VCaP (cell line): Measurements from ENCODE around the gene KCNG3.

ENCODE experiments used
- H3K27ac ChIP-seq: fragments of 450-650 bp; 2 replicates; pipeline ENCODE4 v1.5.1; 2017
- CTCF ChIP-seq: fragments of 450-650 bp; conservative IDR thresholded peaks from 2 replicates; pipeline ENCODE4 v1.5.1; 2017; ENCODE audit warnings: mild to moderate bottlenecking, moderate library complexity

Gene KCNG3, protein sequence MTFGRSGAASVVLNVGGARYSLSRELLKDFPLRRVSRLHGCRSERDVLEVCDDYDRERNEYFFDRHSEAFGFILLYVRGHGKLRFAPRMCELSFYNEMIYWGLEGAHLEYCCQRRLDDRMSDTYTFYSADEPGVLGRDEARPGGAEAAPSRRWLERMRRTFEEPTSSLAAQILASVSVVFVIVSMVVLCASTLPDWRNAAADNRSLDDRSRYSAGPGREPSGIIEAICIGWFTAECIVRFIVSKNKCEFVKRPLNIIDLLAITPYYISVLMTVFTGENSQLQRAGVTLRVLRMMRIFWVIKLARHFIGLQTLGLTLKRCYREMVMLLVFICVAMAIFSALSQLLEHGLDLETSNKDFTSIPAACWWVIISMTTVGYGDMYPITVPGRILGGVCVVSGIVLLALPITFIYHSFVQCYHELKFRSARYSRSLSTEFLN

GRCh38 chr2:42493468-42494354 is at the start of gene KCNG3:
TSS of gene KCNG3 (minus strand) at chr2:42493982. CDS start at chr2:42493501, 481 bp downstream.
- TF ChIP-seq CTCF = no peak
- peak within 1 kb of the TSS; percentile 88 for H3K27ac ChIP-seq

- no peak overlapping the region for H3K27ac ChIP-seq
Observed at GRCh38 chr2:42542871-42543270, 49.1 kb upstream of the KCNG3 start.

GRCh38 chr2:42537493-42537892 is 43.7 kb upstream of the KCNG3 start:
- H3K27ac ChIP-seq = no peak overlapping the region
- no peak for TF ChIP-seq CTCF

More at GRCh38 chr2:42542871-42543270, 49.1 kb upstream of the KCNG3 start:
- no peak for TF ChIP-seq CTCF

DNA sequence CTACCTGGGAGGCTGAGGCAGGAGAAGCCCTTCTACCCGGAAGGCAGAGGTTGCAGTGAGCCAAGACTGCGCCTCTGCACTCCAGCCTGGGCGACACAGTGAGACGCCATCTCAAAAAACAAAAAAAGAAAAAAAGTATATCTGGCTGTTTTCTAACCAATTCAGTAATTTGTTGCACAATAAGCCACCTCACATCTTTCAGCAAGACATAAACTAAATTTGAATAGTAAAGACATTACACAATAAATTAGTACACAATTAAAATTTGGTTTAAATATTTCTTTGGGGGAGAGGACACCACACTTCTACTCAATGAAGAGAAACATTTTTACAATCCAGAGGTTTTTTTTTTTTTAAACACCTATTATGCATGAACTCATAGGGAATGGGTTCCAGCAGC is 38.6 kb upstream of the KCNG3 start:
- no peak for TF ChIP-seq CTCF

GRCh38 chr2:42523341-42523740 is 29.6 kb upstream of the KCNG3 start:
- H3K27ac ChIP-seq = no peak overlapping the region
- TF ChIP-seq CTCF = no peak

More for the DNA sequence above, 38.6 kb upstream of the KCNG3 start:
- no peak overlapping the region for H3K27ac ChIP-seq

DNA sequence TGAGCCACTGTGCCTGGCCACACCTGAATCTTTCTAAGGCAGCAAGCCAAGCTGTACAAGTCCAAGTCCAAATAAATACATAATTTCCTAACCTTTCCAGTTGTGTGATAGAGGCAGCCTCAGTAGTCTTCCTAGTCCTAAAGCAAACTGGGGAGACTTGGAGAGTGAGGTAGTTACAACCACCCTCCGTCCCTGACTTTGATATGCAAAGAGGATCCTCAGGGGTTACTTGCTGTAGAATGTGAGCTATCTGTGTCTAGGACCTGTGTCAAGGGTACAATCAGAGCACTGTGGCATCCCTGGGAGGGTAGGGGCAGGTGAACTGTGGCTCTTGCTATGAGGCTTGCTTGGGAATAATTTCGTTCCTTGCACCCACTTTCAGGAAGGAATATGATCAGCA is 28.3 kb upstream of the KCNG3 start:
- no peak overlapping the region for H3K27ac ChIP-seq
- no peak for TF ChIP-seq CTCF

DNA sequence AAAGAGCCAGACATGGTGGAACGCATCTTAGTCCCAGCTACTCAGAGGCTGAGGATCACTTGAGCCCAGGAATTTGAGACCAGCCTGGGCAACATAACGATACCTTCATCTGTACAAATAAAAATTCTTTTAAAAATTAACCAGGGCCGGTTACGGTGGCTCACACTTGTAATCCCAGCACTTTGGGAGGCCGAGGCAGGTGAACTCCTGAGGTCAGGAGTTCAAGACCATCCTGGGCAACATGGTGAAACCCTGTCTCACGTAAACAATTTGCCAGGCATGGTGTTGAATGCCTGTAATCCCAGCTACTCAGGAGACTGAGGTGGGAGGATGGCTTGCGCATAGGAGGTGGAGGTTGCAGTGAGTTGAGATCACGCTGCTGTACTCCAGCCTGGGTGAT is 25.8 kb upstream of the KCNG3 start:
- H3K27ac ChIP-seq = no peak overlapping the region
- no peak for TF ChIP-seq CTCF
